CD4-positive, alpha-beta T cell (primary cell): ENCODE measurements around the gene SNX30. TPM values are rescaled to one million over a fixed set of nuclear protein-coding genes. Genes with fewer than 3 reads are reported as not detected.
A peak's percentile ranks its signal among the peaks of the same experiment; 100 is the strongest.

Source experiments
- ATAC-seq: fragments of 200-7000 bp; cut with Tn5 transposase; one replicate; pipeline ENCODE4 v1.10.0; 2022; ENCODE audit warnings: mild to moderate bottlenecking; ENCODE audit not compliant: poor library complexity
- CTCF ChIA-PET: fragments of 350-600 bp; sonication (Branson Sonifier 250); formaldehyde crosslinking; loops from one replicate; lab custom pipeline; 2021; ENCODE audit warnings: antibody characterized with exemption, inconsistent platforms; lab: Charles Lee
- POLR2A ChIA-PET: fragments of 350-600 bp; sonication (Branson Sonifier 250); formaldehyde crosslinking; loops from one replicate; lab custom pipeline; 2021; ENCODE audit warnings: antibody characterized with exemption, inconsistent platforms; lab: Charles Lee
- DNase-seq, 14 experiments: peaks; one replicate each; pipeline ENCODE4 v3.0.0-alpha.2; 2013 to 2020; ENCODE audit warnings: mixed read lengths in 2 of 14
- H3K27ac ChIP-seq, 2 donors: one replicate each; pipeline versions ENCODE4 v1.5.1 to v1.7.0; 2013; ENCODE audit warnings: low read length in 2 of 2, low read depth in 1 of 2, mild to moderate bottlenecking in 1 of 2
- H3K27me3 ChIP-seq, 2 experiments: 1 replicate in 1 of 2; 2 replicates in 1 of 2; pipeline versions ENCODE4 v1.6.1 to v1.7.0; 2013; ENCODE audit warnings: low read length in 2 of 2, control low read depth in 1 of 2, mild to moderate bottlenecking in 1 of 2, moderate library complexity in 1 of 2; ENCODE audit not compliant: insufficient read depth in 2 of 2, control insufficient read depth in 1 of 2
- H3K36me3 ChIP-seq: one replicate; pipeline ENCODE4 v1.6.1; 2013; ENCODE audit warnings: low read length, control low read depth; ENCODE audit not compliant: insufficient read depth
- H3K4me1 ChIP-seq: one replicate; pipeline ENCODE4 v1.6.1; 2013; ENCODE audit warnings: low read length, control low read depth; ENCODE audit not compliant: insufficient read depth
- H3K4me3 ChIP-seq: one replicate; pipeline ENCODE4 v1.5.1; 2013; ENCODE audit warnings: mild to moderate bottlenecking, low read length, moderate library complexity
- H3K9me3 ChIP-seq, 2 experiments: 1 replicate in 1 of 2; 2 replicates in 1 of 2; pipeline versions ENCODE4 v1.6.1 to v1.7.0; 2013; ENCODE audit warnings: low read length in 2 of 2, mild to moderate bottlenecking in 2 of 2, control low read depth in 1 of 2, moderate library complexity in 1 of 2; ENCODE audit not compliant: control insufficient read depth in 1 of 2, insufficient read depth in 1 of 2
- H3K27ac Mint-ChIP-seq: one replicate; pipeline ENCODE4 v1.8.0; 2020; ENCODE audit warnings: mixed read lengths
- H3K27me3 Mint-ChIP-seq: one replicate; pipeline ENCODE4 v1.8.0; 2021; ENCODE audit warnings: mixed read lengths
- H3K36me3 Mint-ChIP-seq: one replicate; pipeline ENCODE4 v1.8.0; 2021; ENCODE audit warnings: low read depth, mixed read lengths
- H3K4me1 Mint-ChIP-seq: one replicate; pipeline ENCODE4 v1.8.0; 2021; ENCODE audit warnings: low read depth, mixed read lengths
- H3K4me3 Mint-ChIP-seq: one replicate; pipeline ENCODE4 v1.8.0; 2020; ENCODE audit warnings: mild to moderate bottlenecking, mixed read lengths
- H3K9me3 Mint-ChIP-seq: one replicate; pipeline ENCODE4 v1.8.0; 2020; ENCODE audit warnings: mixed read lengths
- CTCF ChIP-seq: fragments of 200-600 bp; IDR thresholded peaks from one replicate; pipeline ENCODE4 v1.8.0; 2022; ENCODE audit warnings: antibody characterized with exemption, mild to moderate bottlenecking
- intact Hi-C, 2 experiments: fragments of 100-400 bp; cut with DNase I in 1 of 2; cut with micrococcal nuclease in 1 of 2; formaldehyde crosslinking; loops; one replicate each; pipeline versions ENCODE4 v1.15.1 to v1.9.0; 2023 to 2025; cut with DNase I, micrococcal nuclease
- total RNA-seq, 174 experiments: library from RNA in 2 of 174; stranded (reverse) in 2 of 174; gene quantifications; one replicate each; pipeline ENCODE4 v1.2.3 and lab custom pipeline; 2021 to 2026

The SNX30 gene
- total RNA-seq, 2 experiments from 2014 or later, result 5.2 to 5.8 TPM

- Histone ChIP-seq H3K9me3 (peaks cover 0 to 6% of the 10 kb centered on the region in 2 experiments), H3K36me3 (no peaks in the 10 kb centered on the region), H3K4me3 (no peak overlapping the region), H3K27me3 (peaks cover 3 to 10% of the 10 kb centered on the region in 2 experiments), H3K4me1 (no peaks in the 10 kb centered on the region), H3K27ac (no peak overlapping the region)
- H3K9me3 Mint-ChIP-seq, result no peaks in the 10 kb centered on the region
- POLR2A ChIA-PET, result no interaction called here
- no peaks in the 10 kb centered on the region for H3K4me1 Mint-ChIP-seq
- H3K4me3 Mint-ChIP-seq, result no peak overlapping the region
- peaks cover 16% of the 10 kb centered on the region for H3K27me3 Mint-ChIP-seq
- DNase-seq (no peak), ATAC-seq (no peak)
- TF ChIP-seq CTCF, result no peak
- CTCF ChIA-PET, result no interaction called here
- peaks cover 5% of the 10 kb centered on the region for H3K36me3 Mint-ChIP-seq
- intact Hi-C loops, result no loop called here
- H3K27ac Mint-ChIP-seq, result no peak overlapping the region
Observed at GRCh38 chr9:112885324-112885723, 134.8 kb downstream of the SNX30 start.

GRCh38 chr9:112886351-112886750 is 135.8 kb downstream of the SNX30 start:
- Histone ChIP-seq H3K27ac (no peak overlapping the region), H3K36me3 (no peaks in the 10 kb centered on the region), H3K9me3 (peaks cover 0 to 16% of the 10 kb centered on the region in 2 experiments), H3K27me3 (peaks cover 9 to 18% of the 10 kb centered on the region in 2 experiments), H3K4me3 (no peak overlapping the region), H3K4me1 (no peaks in the 10 kb centered on the region)
- CTCF ChIA-PET, result no interaction called here
- DNase-seq (no peak), ATAC-seq (no peak)
- no peaks in the 10 kb centered on the region for H3K36me3 Mint-ChIP-seq
- peaks cover 19% of the 10 kb centered on the region for H3K27me3 Mint-ChIP-seq
- intact Hi-C loops, result no loop called here
- H3K4me1 Mint-ChIP-seq, result no peaks in the 10 kb centered on the region
- no peak overlapping the region for H3K27ac Mint-ChIP-seq
- no peak for TF ChIP-seq CTCF
- no peak overlapping the region for H3K4me3 Mint-ChIP-seq
- no peaks in the 10 kb centered on the region for H3K9me3 Mint-ChIP-seq
- POLR2A ChIA-PET, result no interaction called here

- Mint-ChIP-seq H3K4me1 (no peaks in the 10 kb centered on the region), H3K27me3 (peaks cover 29% of the 10 kb centered on the region), H3K36me3 (no peaks in the 10 kb centered on the region), H3K27ac (no peak overlapping the region), H3K4me3 (no peak overlapping the region), H3K9me3 (no peaks in the 10 kb centered on the region)
- H3K36me3 ChIP-seq, result no peaks in the 10 kb centered on the region
- CTCF ChIA-PET, result no interaction called here
- no peak for TF ChIP-seq CTCF
- H3K27me3 ChIP-seq, result peaks cover 16 to 29% of the 10 kb centered on the region in 2 experiments
- no peak overlapping the region for H3K4me3 ChIP-seq
- POLR2A ChIA-PET, result no interaction called here
- peaks cover 0 to 18% of the 10 kb centered on the region in 2 experiments for H3K9me3 ChIP-seq
- DNase-seq (peak in 3 of 14 experiments; percentile 11 to 45 (median 42)), ATAC-seq (no peak)
- H3K27ac ChIP-seq, result no peak overlapping the region
- intact Hi-C loops, result no loop called here
- H3K4me1 ChIP-seq, result no peaks in the 10 kb centered on the region
Observed at GRCh38 chr9:112887381-112887780, 136.8 kb downstream of the SNX30 start.
